GM12878 (cell line): Measurements from ENCODE around the gene PITPNC1. TPM values are rescaled to one million over a fixed set of nuclear protein-coding genes. Genes with fewer than 3 reads are reported as not detected.

Experiments used
- ATAC-seq: fragments of 200-7000 bp; cut with Tn5 transposase; 3 replicates; pipeline ENCODE4 v1.9.1; 2020; ENCODE audit warnings: mild to moderate bottlenecking, moderate library complexity
- BruUV-seq: library from RNA; stranded (reverse); fragments of 400-500 nt; replicated peaks from 2 replicates; lab custom pipeline; 2021; lab: Mats Ljungman, UMichigan
- CTCF ChIA-PET: fragments of 300-600 bp; sonication (Branson Sonifier 250); formaldehyde crosslinking; extraction: SDS; loops from one replicate; lab custom pipeline; 2021; ENCODE audit warnings: inconsistent platforms; lab: Yijun Ruan, JAX
- POLR2A ChIA-PET: fragments of 350-600 bp; formaldehyde crosslinking; extraction: SDS; loops from one replicate; lab custom pipeline; 2021; ENCODE audit warnings: inconsistent platforms; lab: Charles Lee
- RAD21 ChIA-PET: fragments of 300-600 bp; sonication (Branson Sonifier 250); formaldehyde crosslinking; loops from one replicate; lab custom pipeline; 2023; ENCODE audit warnings: antibody characterized with exemption; ENCODE audit not compliant: unreplicated experiment; lab: Charles Lee
- SMC1A ChIA-PET: fragments of 300-600 bp; sonication (Branson Sonifier 250); formaldehyde crosslinking; loops from one replicate; lab custom pipeline; 2023; ENCODE audit not compliant: unreplicated experiment, uncharacterized antibody; lab: Charles Lee
- DNase-seq: peaks from one replicate; pipeline ENCODE4 v3.0.0-alpha.2; 2011; ENCODE audit warnings: low read depth, low spot score
- FAIRE-seq: peaks from 3 replicates; lab custom pipeline; 2011; peaks lifted over from hg19 to GRCh38; lab: Jason Lieb, UNC
- H2AFZ ChIP-seq: 2 replicates; pipeline ENCODE4 v1.6.0; 2011; ENCODE audit warnings: low read depth, low read length, control low read depth; ENCODE audit not compliant: control insufficient read depth
- H3K27ac ChIP-seq: 2 replicates; pipeline ENCODE4 v1.5.1; 2011; ENCODE audit warnings: control low read depth; ENCODE audit not compliant: control insufficient read depth, insufficient read depth
- H3K27me3 ChIP-seq, 2 experiments: replicated peaks in 1 of 2; 2 replicates each; pipeline versions ENCODE4 v1.6.0 to v1.6.1; 2011; ENCODE audit warnings: low read length in 1 of 2; ENCODE audit not compliant: control insufficient read depth in 2 of 2, insufficient read depth in 2 of 2
- H3K36me3 ChIP-seq, 2 experiments: 2 replicates each; pipeline ENCODE4 v1.5.1; 2011; ENCODE audit warnings: low read length in 1 of 2; ENCODE audit not compliant: control insufficient read depth in 2 of 2, insufficient read depth in 2 of 2
- H3K4me1 ChIP-seq: 2 replicates; pipeline ENCODE4 v1.6.1; 2011; ENCODE audit warnings: mild to moderate bottlenecking, low read length, moderate library complexity, mixed read lengths; ENCODE audit not compliant: control insufficient read depth, insufficient read depth
- H3K4me2 ChIP-seq: 2 replicates; pipeline ENCODE4 v1.6.0; 2011; ENCODE audit warnings: control low read depth; ENCODE audit not compliant: control insufficient read depth, insufficient read depth
- H3K4me3 ChIP-seq: fragments of 200-600 bp; sonication (generic); 2 replicates; pipeline ENCODE4 v1.5.1; 2016
- H3K79me2 ChIP-seq: 2 replicates; pipeline ENCODE4 v1.6.0; 2011; ENCODE audit warnings: low read length; ENCODE audit not compliant: control insufficient read depth, insufficient read depth
- H3K9ac ChIP-seq: 2 replicates; pipeline ENCODE4 v1.8.0; 2011; ENCODE audit warnings: low read length, control low read depth, mixed read lengths; ENCODE audit not compliant: control insufficient read depth, insufficient read depth
- H3K9me3 ChIP-seq: replicated peaks from 3 replicates; pipeline ENCODE4 v1.5.1; 2011; ENCODE audit warnings: mild to moderate bottlenecking, low read length; ENCODE audit not compliant: control insufficient read depth, insufficient read depth
- H4K20me1 ChIP-seq: 2 replicates; pipeline ENCODE4 v1.6.0; 2011; ENCODE audit not compliant: control insufficient read depth, insufficient read depth
- ATF3 ChIP-seq: IDR thresholded peaks from 2 replicates; pipeline ENCODE4 v1.6.1; 2011; ENCODE audit warnings: low read depth, mild to moderate bottlenecking, low read length, moderate library complexity, borderline replicate concordance; ENCODE audit errors: extremely low read depth
- ATF7 ChIP-seq: fragments of 450-650 bp; IDR thresholded peaks from 2 replicates; pipeline ENCODE4 v1.6.1; 2016; ENCODE audit warnings: low read depth, mild to moderate bottlenecking
- BRCA1 ChIP-seq: IDR thresholded peaks from 2 replicates; pipeline ENCODE4 v1.6.1; 2011; ENCODE audit warnings: low read depth, low read length, improper control_type of control experiment
- CHD2 ChIP-seq: IDR thresholded peaks from 2 replicates; pipeline ENCODE4 v1.6.1; 2011; ENCODE audit warnings: low read depth, low read length, improper control_type of control experiment, borderline replicate concordance
- CREM ChIP-seq: IDR thresholded peaks from 2 replicates; pipeline ENCODE4 v1.6.1; 2014; ENCODE audit warnings: antibody characterized with exemption, low read depth
- CUX1 ChIP-seq: IDR thresholded peaks from 2 replicates; pipeline ENCODE4 v1.6.1; 2012; ENCODE audit warnings: improper control_type of control experiment, low read depth, low read length; ENCODE audit not compliant: insufficient replicate concordance
- EP300 ChIP-seq, 2 experiments: fragments of 150-350 bp in 1 of 2; IDR thresholded peaks; 2 replicates each; pipeline ENCODE4 v1.6.1; 2011 to 2012; ENCODE audit warnings: low read depth in 2 of 2, low read length in 2 of 2, borderline replicate concordance in 1 of 2, improper control_type of control experiment in 1 of 2, inconsistent platforms in 1 of 2; ENCODE audit not compliant: control insufficient read depth in 1 of 2
- HDAC6 ChIP-seq: fragments of 200-600 bp; sonication (generic); IDR thresholded peaks from one replicate; pipeline ENCODE4 v1.8.0; 2017; ENCODE audit warnings: antibody characterized with exemption; ENCODE audit not compliant: unreplicated experiment
- JUND ChIP-seq: IDR thresholded peaks from 2 replicates; pipeline ENCODE4 v1.6.1; 2012; ENCODE audit warnings: low read depth, mild to moderate bottlenecking, low read length, improper control_type of control experiment, moderate library complexity
- NBN ChIP-seq: fragments of 450-650 bp; IDR thresholded peaks from 2 replicates; pipeline ENCODE4 v1.6.1; 2016
- STAT3 ChIP-seq: IDR thresholded peaks from 2 replicates; pipeline ENCODE4 v1.6.1; 2011; ENCODE audit warnings: low read depth, low read length, improper control_type of control experiment
- ZNF274 ChIP-seq: IDR thresholded peaks from one replicate; pipeline ENCODE4 v1.8.0; 2011; ENCODE audit not compliant: insufficient read length, insufficient read depth
- WGBS: methylation state at CpG from one replicate; pipeline ENCODE4 v1.1.6; 2016; ENCODE audit warnings: low lambda C conversion rate; ENCODE audit not compliant: insufficient replicate concordance, insufficient coverage; ENCODE audit errors: missing lambda C conversion rate; 5-methylcytosine and 5-hydroxymethylcytosine counted together
- in situ Hi-C: fragments of 300-500 bp; cut with MboI; formaldehyde crosslinking; loops from 9 replicates; pipeline ENCODE4 v1.14.3; 2018; ENCODE audit warnings: mixed read lengths
- intact Hi-C: fragments of 100-400 bp; cut with micrococcal nuclease; formaldehyde crosslinking; loops from one replicate; pipeline ENCODE4 v1.14.2; 2022; ENCODE audit not compliant: unreplicated experiment
- polyA plus RNA-seq, 11 experiments: library from polyadenylated mRNA; depleted of rRNA in 4 of 11; unstranded in 6 of 11; stranded (reverse) in 5 of 11; fragments of >200 nt; fragmentation: Nextera tagmentation in 4 of 11; fragmentation: Illumina TruSeq in 1 of 11; extraction: Ambion mirVana in 4 of 11; extraction: Trizol in 1 of 11; gene quantifications; 1 replicate in 1 of 11; 2 replicates in 10 of 11; pipeline versions ENCODE4 v1.2.1 to v1.2.3, GENCODE V29; 2011 to 2016; ENCODE audit warnings: inconsistent platforms in 2 of 11, missing spikeins in 2 of 11, low read depth in 1 of 11
- total RNA-seq, 4 experiments: library from RNA; depleted of rRNA in 3 of 4; stranded (reverse); fragments of >200 nt in 3 of 4; fragmentation: Illumina TruSeq in 1 of 4; extraction: Trizol in 1 of 4; gene quantifications; 2 replicates each; pipeline versions ENCODE4 v1.2.1 to v1.2.3, GENCODE V29; 2013 to 2021

Gene PITPNC1
- total and polyA plus RNA-seq, 10 of the 15 experiments (the other 5 are each of a cell fraction or from before 2014, with no cell fraction given) = 12.2 to 62.4 (median 47.3) TPM

GRCh38 chr17:67638871-67639270 is 261.8 kb downstream of the PITPNC1 start:
- Histone ChIP-seq H3K27ac (no peak overlapping the region), H3K4me3 (no peak overlapping the region), H3K9ac (no peak overlapping the region), H4K20me1 (no peaks in the 10 kb centered on the region), H2AFZ (no peak overlapping the region), H3K4me1 (no peaks in the 10 kb centered on the region), H3K36me3 (peaks cover 6 to 7% of the 10 kb centered on the region in 2 experiments; a peak in 3 of 4 replicates), H3K4me2 (no peak overlapping the region), H3K79me2 (no peaks in the 10 kb centered on the region), H3K9me3 (no peaks in the 10 kb centered on the region), H3K27me3 (no peaks in the 10 kb centered on the region)
- BruUV-seq = no TSS peak
- intact Hi-C loops (no loop called here), in situ Hi-C loops (loop anchor here (25.0 kb wide), 1 partner anchor 927 kb away; no protein-coding TSS in a partner anchor)
- 33% methylated on average over 4 of the region's 4 CpGs for WGBS
- ChIA-PET RAD21 (interaction anchor here (1.2 to 1.3 kb wide), 2 partner anchors 10 to 263 kb away, joined by 3 read pairs; no protein-coding TSS in a partner anchor), SMC1A (interaction anchor here (0.6 to 1.0 kb wide), 2 partner anchors 9 to 194 kb away, joined by 3 to 4 read pairs; no protein-coding TSS in a partner anchor), POLR2A (interaction anchor here (1.9 kb wide), 1 partner anchor 8 kb away, joined by 6 read pairs; no protein-coding TSS in a partner anchor), CTCF (no interaction called here)
- no peak for ATAC-seq
- FAIRE-seq = no peak
- no peak for TF ChIP-seq JUND
- TF ChIP-seq HDAC6 = no peak
- no peak for TF ChIP-seq STAT3
- no peak for TF ChIP-seq CUX1
- TF ChIP-seq NBN = no peak
- no peak for TF ChIP-seq ATF7
- TF ChIP-seq CREM = no peak
- TF ChIP-seq EP300 (IDR thresholded peaks at IDR 0.05; ENCODE audit: borderline replicate concordance in 1 of 2, control insufficient read depth in 1 of 2, low read depth in 2 of 2, low read length in 2 of 2) = no peak
- TF ChIP-seq ZNF274 = no peak
- no peak for TF ChIP-seq BRCA1
- no peak for TF ChIP-seq ATF3
- no peak for TF ChIP-seq CHD2
- no peak for DNase-seq
